Hepatocyte (in vitro differentiated cells): ENCODE results near the gene MPDZ.

Experiments used
- EZH2 ChIP-seq: fragments of 200-600 bp; sonication (generic); IDR thresholded peaks from 2 replicates; pipeline ENCODE4 v1.6.1; 2016; ENCODE audit warnings: antibody characterized with exemption, mild to moderate bottlenecking, borderline replicate concordance
- EZH2phosphoT487 ChIP-seq: fragments of 200-600 bp; sonication (generic); IDR thresholded peaks from one replicate; pipeline ENCODE4 v1.6.1; 2018; ENCODE audit warnings: antibody characterized with exemption, mild to moderate bottlenecking, low read depth, moderate library complexity; ENCODE audit not compliant: unreplicated experiment, severe bottlenecking
- TF ChIP-seq, protein P1 (sequence below): fragments of 200-600 bp; sonication (generic); IDR thresholded peaks from 2 replicates; pipeline ENCODE4 v1.5.1; 2016; ENCODE audit warnings: antibody characterized with exemption, mild to moderate bottlenecking; ENCODE audit not compliant: poor library complexity

DNA sequence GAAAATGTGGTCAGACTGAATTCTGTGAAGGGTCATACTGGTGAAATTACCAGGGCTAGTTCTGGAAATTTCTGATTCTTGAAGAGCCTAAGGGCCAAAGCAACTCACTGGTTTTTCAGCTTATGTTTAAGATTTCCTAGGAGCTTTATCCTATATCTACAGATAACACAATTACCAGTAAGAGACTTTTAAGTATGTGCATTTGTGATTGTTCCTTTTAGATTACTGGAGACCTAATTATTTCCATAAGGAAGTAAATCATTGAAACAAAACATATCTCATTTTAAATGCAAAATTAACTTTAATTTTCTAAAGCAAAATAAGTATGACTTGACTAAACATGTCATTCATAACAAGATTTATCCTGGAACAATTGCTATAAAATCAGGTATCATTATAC lies 134.2 kb downstream of the MPDZ start:
- TF ChIP-seq, protein P1, sequence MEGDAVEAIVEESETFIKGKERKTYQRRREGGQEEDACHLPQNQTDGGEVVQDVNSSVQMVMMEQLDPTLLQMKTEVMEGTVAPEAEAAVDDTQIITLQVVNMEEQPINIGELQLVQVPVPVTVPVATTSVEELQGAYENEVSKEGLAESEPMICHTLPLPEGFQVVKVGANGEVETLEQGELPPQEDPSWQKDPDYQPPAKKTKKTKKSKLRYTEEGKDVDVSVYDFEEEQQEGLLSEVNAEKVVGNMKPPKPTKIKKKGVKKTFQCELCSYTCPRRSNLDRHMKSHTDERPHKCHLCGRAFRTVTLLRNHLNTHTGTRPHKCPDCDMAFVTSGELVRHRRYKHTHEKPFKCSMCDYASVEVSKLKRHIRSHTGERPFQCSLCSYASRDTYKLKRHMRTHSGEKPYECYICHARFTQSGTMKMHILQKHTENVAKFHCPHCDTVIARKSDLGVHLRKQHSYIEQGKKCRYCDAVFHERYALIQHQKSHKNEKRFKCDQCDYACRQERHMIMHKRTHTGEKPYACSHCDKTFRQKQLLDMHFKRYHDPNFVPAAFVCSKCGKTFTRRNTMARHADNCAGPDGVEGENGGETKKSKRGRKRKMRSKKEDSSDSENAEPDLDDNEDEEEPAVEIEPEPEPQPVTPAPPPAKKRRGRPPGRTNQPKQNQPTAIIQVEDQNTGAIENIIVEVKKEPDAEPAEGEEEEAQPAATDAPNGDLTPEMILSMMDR = no peak
- TF ChIP-seq EZH2phosphoT487 (no peak), EZH2 (no peak)
